Dermis microvascular lymphatic vessel endothelial cell (primary cell): Measurements from ENCODE around the gene LRRC70. TPM values are rescaled to one million over a fixed set of nuclear protein-coding genes. Genes with fewer than 3 reads are reported as not detected.
"Not testable (repeated sequence)": the region's sequence is repeated elsewhere in the genome, so short reads cannot be mapped to it uniquely, and the experiment has no call there.

Experiments used
- DNase-seq, 2 donors: peaks; one replicate each; pipeline versions ENCODE4 v3.0.0 to v3.0.0-alpha.2; 2010; ENCODE audit warnings: low read depth in 2 of 2
- total RNA-seq: library from RNA; depleted of rRNA; stranded (reverse); fragments of >200 nt; gene quantifications from 2 replicates; pipeline ENCODE4 v1.2.1, GENCODE V29; 2014

Gene LRRC70
- total RNA-seq, 1 donor from 2014 or later = 43.4 TPM

DNA sequence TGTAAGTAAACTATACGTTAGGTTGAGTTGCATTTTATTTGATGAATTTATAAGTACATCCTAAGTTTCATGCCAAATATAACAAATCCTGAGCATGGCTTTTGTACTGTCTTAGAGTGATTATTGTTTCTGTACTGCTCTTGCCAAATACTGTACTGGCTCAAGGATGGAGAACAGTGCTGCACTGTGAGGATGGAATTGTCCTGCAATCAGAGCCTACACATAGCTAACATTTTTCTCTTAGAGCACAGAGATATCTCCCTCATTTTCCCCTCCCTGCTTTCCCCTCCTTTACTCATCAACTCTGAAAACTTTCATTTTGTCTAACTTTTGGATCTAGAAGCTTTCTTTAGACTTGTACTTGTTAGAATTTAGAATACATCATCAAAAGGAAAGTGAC, 28.3 kb downstream of the LRRC70 start:
- no peak for DNase-seq

DNA sequence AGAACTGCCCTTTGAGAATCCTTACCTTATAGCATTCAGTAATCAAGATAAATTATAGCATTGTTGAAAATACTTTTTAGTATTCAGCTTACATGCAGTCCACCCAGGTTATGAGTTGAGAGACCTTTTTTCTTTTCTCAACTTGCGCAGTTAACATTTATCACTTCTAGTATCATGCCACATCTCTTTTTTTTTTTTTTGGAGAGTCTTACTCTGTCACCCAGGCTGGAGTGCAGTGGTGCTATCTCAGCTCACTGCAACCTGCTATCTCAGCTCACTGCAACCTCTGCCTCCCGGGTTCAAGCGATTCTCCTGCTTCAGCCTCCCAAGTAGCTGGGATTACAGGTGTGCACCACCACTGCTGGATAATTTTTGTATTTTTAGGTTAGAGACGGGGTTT, 29.0 kb downstream of the LRRC70 start:
- DNase-seq = no peak

DNA sequence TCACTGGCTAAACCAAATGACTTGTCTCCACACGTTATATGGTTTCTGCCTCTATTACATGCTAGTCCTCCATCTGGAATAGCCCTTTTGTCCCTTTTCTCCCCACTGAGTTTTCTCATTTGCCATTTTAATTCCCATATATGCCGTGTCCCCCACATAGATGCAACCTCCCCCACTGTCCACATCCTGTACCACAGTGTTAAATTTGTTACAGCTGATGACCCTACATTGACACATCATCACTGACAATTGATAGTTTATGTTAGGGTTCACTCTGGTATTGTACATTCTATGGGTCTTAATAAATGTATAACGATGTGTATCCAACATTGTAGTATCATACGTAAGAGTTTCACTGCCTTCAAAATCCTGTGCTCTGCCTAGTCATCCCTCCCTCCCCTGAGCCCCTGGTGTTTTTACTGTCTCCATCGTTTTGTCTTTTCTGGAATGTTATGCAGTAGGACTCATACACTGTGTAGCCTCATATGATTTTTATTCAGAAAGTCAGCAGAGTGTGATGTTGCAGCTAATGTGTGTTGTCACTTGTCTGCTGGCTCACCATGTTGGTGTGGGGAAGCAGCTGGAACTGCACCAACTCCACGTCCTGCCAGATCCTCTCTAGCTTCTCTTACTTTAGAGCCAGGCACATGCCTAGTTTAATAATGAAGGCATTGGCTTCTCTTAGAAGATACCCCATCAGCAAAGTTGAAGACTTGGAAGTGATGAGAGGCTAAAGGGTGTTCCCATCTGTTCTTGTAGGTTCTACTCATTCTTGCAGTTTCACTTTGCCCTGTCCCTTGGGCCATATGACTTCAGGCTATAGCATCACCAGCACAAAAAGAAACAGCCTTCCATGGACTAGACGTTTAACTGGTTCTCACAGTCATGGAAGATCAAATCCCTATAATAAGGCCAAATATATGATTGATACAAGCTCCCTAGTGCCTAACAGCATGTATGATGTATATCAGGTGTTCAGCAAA, 30.2 kb downstream of the LRRC70 start:
- DNase-seq = no peak

DNA sequence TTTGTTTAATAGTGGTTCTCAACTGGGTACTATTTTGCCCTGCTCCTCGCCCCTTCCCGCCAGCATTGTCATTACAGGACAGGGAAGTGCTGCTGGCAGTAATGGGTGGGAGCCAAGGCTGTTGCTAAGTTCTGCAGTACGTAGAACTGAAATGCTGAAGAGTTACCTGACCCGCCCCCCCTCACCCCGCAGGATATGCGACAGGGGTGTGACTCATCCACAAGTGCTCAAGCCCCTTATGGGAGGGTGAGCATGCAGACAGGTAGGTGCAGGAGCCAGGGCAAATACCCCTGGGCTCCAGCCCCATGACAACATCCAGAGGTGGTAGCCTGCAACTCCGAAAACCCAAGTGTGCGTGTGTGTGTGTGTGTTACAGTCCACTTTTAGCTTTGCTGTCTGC, 35.7 kb downstream of the LRRC70 start:
- DNase-seq = no peak

DNA sequence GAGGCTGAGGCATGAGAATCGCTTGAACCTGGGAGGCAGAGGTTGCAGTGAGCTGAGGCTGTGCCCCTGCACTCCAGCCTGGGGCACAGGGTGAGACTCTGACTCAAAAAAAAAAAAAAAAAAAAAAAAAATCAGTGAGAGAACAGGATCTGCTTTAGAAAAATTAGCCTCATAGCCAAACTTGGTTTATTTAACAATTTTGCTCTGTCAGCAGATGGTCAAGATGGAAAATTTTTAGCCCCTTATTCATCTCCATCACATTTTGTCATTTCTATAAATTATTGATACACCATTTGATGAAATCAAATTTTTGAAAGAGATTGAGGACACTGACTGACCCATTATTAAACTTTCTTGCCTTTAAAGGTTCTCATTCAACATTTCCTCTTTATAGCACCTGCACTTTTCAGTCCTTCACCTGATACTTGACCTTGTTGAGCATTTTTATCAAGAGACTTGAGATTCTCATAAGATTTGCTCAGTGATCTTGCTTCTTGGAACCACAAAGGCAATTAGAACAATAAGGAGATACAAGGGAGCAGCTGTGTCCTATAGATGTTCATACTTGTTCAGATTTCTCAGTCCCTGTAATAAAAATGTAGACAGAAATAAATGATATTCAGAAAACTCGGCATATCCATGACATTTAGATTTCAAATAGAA, 38.1 kb downstream of the LRRC70 start:
- DNase-seq = no peak

DNA sequence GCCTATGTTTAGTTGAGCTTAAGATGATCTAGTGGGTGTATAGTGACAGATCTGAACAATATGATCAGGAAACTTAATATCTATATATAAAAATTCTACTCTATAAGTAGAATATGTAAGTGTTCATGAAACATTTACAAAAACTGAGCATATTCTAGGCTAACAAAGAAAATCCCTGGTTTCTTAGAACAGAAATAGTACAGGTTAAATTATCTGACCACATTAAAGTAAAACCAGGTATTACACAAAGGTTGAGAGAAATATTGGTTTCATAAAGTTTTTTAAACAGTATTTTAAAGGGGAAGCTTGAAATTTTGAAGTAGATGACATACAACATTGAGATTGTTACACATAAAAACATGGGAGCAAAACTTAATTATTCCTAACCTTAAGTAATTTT, 39.3 kb downstream of the LRRC70 start:
- no peak for DNase-seq

DNA sequence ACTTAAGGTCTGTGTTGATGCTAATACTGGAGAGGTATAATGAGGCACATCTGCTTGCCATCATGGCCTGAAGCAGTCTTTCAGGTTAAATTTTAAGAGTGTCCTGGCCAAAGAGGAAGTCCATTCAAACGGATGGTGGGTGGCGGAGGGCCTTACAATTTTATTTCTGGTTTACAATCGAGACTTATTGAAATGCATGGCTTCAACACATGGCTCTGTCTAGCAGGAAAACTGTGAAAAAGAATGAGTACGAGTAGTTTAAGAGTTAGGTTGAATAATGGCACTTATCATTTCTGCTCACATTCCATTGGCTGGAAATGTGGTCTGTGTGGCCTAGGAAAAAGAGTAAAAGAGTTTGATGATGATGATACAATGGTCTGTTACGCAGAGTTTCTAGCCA, 42.1 kb downstream of the LRRC70 start:
- DNase-seq = no peak

DNA sequence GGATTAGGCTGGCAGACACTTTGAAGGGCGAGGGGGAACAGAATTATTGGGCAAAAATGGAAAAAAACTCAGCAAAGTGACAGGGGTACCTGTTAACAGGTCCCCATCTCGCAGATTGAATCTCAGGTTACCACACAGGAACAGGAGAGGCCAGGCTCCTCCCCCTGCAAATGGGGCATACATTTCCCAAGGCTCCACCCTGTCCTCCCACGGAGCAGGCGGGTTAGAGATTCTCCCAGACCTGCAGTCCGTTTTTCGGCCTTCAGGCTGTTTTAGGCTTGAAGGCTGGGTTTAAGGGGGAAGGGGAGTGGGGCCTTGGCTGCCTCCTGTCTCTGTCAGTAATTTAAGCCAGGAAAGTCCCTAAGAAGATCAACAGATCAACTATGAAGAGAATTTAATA, 42.7 kb downstream of the LRRC70 start:
- no peak for DNase-seq

DNA sequence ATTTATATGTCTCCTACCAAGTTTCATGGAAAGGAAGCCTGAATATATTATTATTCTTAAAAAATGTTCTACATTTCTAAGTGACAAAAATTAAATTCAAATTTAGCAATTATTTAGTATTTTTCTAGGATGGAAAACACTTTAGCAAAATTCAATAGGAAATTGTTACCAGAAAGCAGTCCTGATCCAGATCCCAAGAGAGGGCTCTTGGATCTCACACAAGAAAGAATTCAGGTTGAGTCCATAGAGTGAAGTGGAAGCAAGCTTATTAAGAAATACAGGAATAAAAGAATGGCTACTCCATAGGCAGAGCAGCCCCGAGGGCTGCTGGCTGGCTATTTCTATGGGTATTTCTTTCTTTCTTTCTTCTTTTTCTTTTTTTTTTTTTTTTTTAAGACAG, 44.7 kb downstream of the LRRC70 start:
- DNase-seq = no peak

DNA sequence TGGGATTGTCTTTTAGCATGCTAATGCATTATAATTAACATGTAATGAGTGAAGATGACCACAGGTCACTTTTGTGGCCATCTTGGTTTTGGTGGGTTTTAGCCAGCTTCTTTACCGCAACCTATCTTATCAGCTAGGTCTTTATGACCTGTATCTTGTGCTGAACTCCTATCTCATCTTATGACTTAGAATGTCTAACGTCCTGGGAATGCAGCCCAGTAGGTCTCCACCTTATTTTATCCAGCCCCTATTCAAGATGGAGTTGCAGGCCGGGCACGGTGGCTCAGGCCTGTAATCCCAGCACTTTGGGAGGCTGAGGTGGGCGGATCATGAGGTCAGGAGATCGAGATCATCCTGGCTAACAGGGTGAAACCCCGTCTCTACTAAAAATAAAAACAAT, 45.8 kb downstream of the LRRC70 start:
- not testable (repeated sequence) for DNase-seq

DNA sequence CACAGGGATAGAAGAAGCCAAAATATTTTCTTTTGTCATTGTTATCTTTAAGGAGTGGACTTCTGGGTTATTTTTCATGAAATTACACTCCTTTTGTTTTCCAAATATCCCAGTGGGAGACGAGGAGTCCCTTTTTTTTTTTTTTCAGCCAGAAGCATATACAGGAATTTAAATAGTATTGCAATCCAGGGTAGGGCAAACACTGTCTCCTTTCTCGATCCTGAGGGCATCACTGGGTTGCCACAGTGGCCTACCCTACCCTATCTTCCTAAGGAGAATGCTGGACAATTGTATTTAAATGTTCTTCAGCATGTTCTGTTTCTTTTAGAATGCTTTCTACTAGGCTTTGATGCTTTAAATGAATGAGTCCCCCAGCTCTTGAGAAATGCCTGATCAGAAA, 47.9 kb downstream of the LRRC70 start:
- DNase-seq = no peak

DNA sequence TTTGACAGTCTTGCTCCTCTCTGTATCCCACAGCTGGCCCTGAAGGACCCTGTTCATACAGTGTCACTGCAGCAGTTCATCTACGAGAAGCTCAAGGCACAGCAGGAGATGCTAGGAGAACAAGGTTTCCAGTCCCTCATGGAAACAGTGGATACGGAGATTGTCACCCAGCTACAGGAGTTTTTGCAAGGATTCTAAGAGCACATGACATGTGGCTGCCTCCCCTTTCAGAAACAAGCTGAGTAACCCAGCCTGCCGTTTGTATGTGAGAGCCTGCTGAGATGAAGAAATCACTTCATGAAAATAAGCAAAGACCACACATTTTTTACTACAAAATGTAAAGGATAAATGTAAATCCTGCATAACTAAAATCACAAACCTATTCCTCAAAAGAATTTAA, 48.5 kb downstream of the LRRC70 start:
- no peak for DNase-seq

DNA sequence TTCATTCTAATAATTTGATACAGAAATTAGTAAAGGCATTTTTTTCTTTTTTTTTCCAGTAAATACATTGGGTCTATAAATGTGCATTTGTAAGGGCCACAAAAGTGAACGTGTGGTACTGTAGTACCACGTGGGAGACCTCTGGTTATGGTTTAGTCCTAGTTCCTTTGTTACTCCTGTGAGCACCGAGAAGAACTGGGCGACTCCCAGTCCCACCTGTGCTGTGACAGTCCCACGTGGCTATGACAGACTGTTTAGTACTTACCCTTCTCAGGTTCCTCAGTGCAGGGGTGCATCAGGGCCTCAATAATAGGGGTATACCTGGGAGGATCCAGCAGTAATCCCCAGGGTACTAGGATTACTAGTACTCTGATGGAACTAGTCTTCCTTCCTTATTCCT, 49.3 kb downstream of the LRRC70 start:
- DNase-seq = no peak

Other genes with a start within 250 kb of the LRRC70 start
- gene DIMT1, start 174.9 kb upstream of the LRRC70 start, total RNA-seq = 42.7 and 55.1 TPM in 2 replicates
- gene IPO11, start 166.1 kb upstream of the LRRC70 start, total RNA-seq = 90.1 and 98.2 TPM in 2 replicates